Muscle layer of colon (tissue), 2 donors: ENCODE measurements around the gene KDM7A.

ENCODE experiments used
- H3K27ac ChIP-seq: one replicate; pipeline ENCODE4 v1.7.0; 2013; ENCODE audit warnings: low read depth, mild to moderate bottlenecking, low read length, moderate library complexity
- H3K27me3 ChIP-seq, 2 donors: one replicate each; pipeline ENCODE4 v1.7.0; 2013; ENCODE audit warnings: low read length in 2 of 2, mild to moderate bottlenecking in 2 of 2; ENCODE audit not compliant: insufficient read depth in 2 of 2, control insufficient read depth in 1 of 2
- H3K36me3 ChIP-seq: one replicate; pipeline ENCODE4 v1.7.0; 2013; ENCODE audit warnings: mild to moderate bottlenecking, low read length; ENCODE audit not compliant: insufficient read depth
- H3K4me1 ChIP-seq: one replicate; pipeline ENCODE4 v1.7.0; 2013; ENCODE audit warnings: mild to moderate bottlenecking, low read length; ENCODE audit not compliant: insufficient read depth
- H3K4me3 ChIP-seq, 2 donors: one replicate each; pipeline ENCODE4 v1.7.0; 2013; ENCODE audit warnings: low read length in 2 of 2, low read depth in 1 of 2, mild to moderate bottlenecking in 1 of 2, moderate library complexity in 1 of 2
- H3K9ac ChIP-seq: one replicate; pipeline ENCODE4 v1.7.0; 2013; ENCODE audit warnings: low read length
- H3K9me3 ChIP-seq: one replicate; pipeline ENCODE4 v1.7.0; 2013; ENCODE audit warnings: mild to moderate bottlenecking, low read length
- donor health status: abdominal sarcoma.
- donor health status: Adenocarcinoma of cecum.

Gene KDM7A

GRCh38 chr7:140048138-140048537 lies 128.6 kb downstream of the KDM7A start:
- Histone ChIP-seq H3K4me3 (no peak overlapping the region), H3K4me1 (no peaks in the 10 kb centered on the region), H3K9me3 (no peaks in the 10 kb centered on the region), H3K36me3 (peaks cover 14% of the 10 kb centered on the region), H3K9ac (no peak overlapping the region), H3K27ac (no peak overlapping the region), H3K27me3 (no peaks in the 10 kb centered on the region)

DNA sequence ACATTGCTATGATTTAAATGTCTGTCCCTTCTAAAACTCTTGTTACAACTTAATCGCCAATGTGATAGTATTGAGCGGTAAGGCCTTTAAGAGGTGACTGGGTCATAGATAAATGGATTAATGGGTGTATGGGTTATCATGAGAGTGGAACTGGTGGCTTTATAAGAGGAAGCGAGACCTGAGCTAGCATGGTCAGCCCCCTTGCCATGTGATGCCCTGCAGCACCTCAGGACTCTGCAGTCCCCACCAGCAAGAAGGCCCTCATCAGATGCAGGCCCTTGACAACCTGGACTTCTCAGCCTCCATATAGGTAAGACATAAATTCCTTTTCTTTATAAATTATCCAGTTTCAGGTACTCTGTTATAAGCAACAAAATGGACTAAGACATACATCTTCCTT lies 129.6 kb downstream of the KDM7A start:
- Histone ChIP-seq H3K36me3 (peaks cover 14% of the 10 kb centered on the region), H3K4me1 (no peaks in the 10 kb centered on the region), H3K9ac (no peak overlapping the region), H3K27me3 (no peaks in the 10 kb centered on the region), H3K27ac (no peak overlapping the region), H3K9me3 (no peaks in the 10 kb centered on the region), H3K4me3 (no peak overlapping the region)

DNA sequence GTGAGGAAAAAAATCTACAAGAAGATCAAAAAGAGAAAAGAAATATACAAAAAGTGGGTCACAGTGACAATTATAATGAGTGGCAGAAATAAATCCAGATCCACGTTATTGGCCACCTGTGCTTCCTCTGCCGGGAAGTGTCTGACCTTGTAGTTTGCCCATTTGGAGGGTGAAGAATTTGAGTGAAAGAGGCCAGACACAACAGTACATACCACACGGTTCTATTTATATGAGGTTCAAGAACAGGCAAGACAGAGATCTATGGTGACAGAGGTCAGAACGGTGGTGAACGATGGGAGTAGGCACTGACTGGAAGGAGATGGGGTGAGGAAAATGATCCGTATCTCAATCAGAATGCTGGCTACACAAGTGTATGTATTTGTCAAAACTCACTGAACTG lies 131.1 kb downstream of the KDM7A start:
- peaks cover 23% of the 10 kb centered on the region for H3K36me3 ChIP-seq

GRCh38 chr7:140044251-140044650 lies 132.5 kb downstream of the KDM7A start:
- H3K4me1 ChIP-seq: no peaks in the 10 kb centered on the region
- H3K9me3 ChIP-seq: no peaks in the 10 kb centered on the region
- H3K27me3 ChIP-seq: no peaks in the 10 kb centered on the region
- H3K27ac ChIP-seq: no peak overlapping the region
- peaks cover 33% of the 10 kb centered on the region for H3K36me3 ChIP-seq
- H3K9ac ChIP-seq: no peak overlapping the region
- no peak overlapping the region for H3K4me3 ChIP-seq

More for the DNA sequence above, 131.1 kb downstream of the KDM7A start:
- Histone ChIP-seq H3K27ac (no peak overlapping the region), H3K4me3 (no peak overlapping the region), H3K9ac (no peak overlapping the region), H3K4me1 (no peaks in the 10 kb centered on the region), H3K9me3 (no peaks in the 10 kb centered on the region), H3K27me3 (no peaks in the 10 kb centered on the region)

DNA sequence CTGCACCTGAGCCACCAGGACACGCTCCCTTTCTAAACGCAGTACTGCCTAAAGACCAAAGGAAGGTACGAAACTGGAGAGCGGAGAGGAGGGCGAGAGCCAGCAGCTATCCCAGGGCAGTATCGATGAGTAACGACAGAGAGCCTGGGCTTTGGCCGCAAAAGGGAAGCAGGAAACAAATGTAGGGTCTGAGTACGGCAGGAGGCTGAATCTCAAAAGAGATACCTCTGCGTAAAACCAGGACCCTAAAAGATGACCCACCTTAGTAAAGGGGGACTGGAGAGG lies 134.5 kb downstream of the KDM7A start:
- H3K9me3 ChIP-seq: no peaks in the 10 kb centered on the region
- peaks cover 39% of the 10 kb centered on the region for H3K36me3 ChIP-seq
- no peaks in the 10 kb centered on the region for H3K27me3 ChIP-seq
- no peak overlapping the region for H3K4me3 ChIP-seq
- no peak overlapping the region for H3K9ac ChIP-seq
- H3K4me1 ChIP-seq: no peaks in the 10 kb centered on the region
- H3K27ac ChIP-seq: no peak overlapping the region

DNA sequence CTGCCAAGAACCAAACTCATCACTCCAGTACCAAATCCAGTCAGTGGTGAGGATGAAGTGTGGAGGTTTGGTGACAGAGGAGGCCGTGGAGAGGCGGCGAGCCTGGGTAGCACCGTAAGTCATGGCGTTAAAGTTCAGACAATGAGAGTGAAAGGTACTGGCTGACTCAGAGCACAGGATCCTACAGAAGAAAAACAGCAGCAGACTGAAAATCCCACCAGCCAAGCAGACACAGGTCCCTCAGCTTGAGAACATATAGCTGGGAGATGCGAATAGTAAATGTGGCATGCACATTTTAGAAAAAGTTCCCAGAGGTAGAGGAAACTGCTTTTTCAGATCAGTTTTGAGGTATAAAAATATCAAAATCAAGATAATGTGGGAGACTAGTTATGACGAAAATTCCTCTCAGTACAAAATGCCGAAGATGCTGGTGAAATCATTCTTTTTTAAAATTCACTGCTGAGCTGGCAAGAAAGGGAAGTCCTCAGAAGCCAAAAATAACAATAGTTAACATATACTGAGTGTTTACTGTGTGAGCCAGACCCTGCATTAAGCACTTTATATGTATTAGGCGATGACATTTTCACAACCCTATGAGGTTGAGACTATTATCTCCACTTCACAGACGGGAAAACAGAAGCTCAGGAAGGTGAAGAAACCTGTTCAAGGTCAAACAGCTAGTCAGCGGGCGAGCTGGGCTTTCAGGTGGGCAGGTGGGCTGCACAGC lies 135.0 kb downstream of the KDM7A start:
- Histone ChIP-seq H3K4me3 (no peak overlapping the region), H3K27ac (no peak overlapping the region), H3K9ac (no peak overlapping the region), H3K4me1 (no peaks in the 10 kb centered on the region), H3K9me3 (no peaks in the 10 kb centered on the region), H3K27me3 (no peaks in the 10 kb centered on the region), H3K36me3 (peaks cover 37% of the 10 kb centered on the region)

DNA sequence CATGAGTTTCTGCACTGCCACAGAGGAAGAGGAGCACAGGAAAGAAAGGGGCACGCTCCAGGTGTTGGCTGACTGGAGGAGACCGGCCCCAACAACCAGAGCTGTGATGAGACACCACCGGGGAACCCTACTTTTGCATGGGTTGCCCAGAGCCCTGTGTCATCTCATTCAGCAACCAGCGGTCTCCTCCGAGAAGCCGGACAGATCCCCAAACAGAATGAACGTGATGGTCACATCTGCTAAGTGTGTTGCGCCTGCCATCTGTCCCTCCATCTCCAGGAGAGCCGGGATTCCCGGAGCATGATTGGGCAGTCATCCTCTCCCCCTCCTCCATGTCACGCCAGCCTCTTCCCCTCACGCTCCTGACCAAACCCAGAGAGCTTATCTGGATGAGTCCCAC lies 136.9 kb downstream of the KDM7A start:
- Histone ChIP-seq H3K36me3 (peaks cover 25% of the 10 kb centered on the region), H3K27me3 (no peaks in the 10 kb centered on the region), H3K9ac (no peak overlapping the region), H3K4me1 (no peaks in the 10 kb centered on the region), H3K9me3 (no peaks in the 10 kb centered on the region), H3K4me3 (no peak overlapping the region), H3K27ac (no peak overlapping the region)

GRCh38 chr7:140039066-140039465 lies 137.7 kb downstream of the KDM7A start:
- no peak overlapping the region for H3K27ac ChIP-seq
- H3K9ac ChIP-seq: no peak overlapping the region
- H3K36me3 ChIP-seq: peaks cover 25% of the 10 kb centered on the region
- H3K9me3 ChIP-seq: no peaks in the 10 kb centered on the region
- H3K4me3 ChIP-seq: no peak overlapping the region
- H3K4me1 ChIP-seq: no peaks in the 10 kb centered on the region
- H3K27me3 ChIP-seq: no peaks in the 10 kb centered on the region

GRCh38 chr7:140036224-140036962 lies 140.4 kb downstream of the KDM7A start:
- Histone ChIP-seq H3K27me3 (no peaks in the 10 kb centered on the region), H3K36me3 (peaks cover 21% of the 10 kb centered on the region)

GRCh38 chr7:140035400-140036223 lies 141.2 kb downstream of the KDM7A start:
- H3K4me1 ChIP-seq: no peaks in the 10 kb centered on the region
- H3K36me3 ChIP-seq: peaks cover 16% of the 10 kb centered on the region
- no peak overlapping the region for H3K9ac ChIP-seq
- no peaks in the 10 kb centered on the region for H3K9me3 ChIP-seq
- no peak overlapping the region for H3K27ac ChIP-seq
- no peak overlapping the region for H3K4me3 ChIP-seq
- no peaks in the 10 kb centered on the region for H3K27me3 ChIP-seq

More at GRCh38 chr7:140036224-140036962, 140.4 kb downstream of the KDM7A start:
- Histone ChIP-seq H3K9me3 (no peaks in the 10 kb centered on the region), H3K27ac (no peak overlapping the region), H3K4me1 (no peaks in the 10 kb centered on the region), H3K4me3 (no peak overlapping the region), H3K9ac (no peak overlapping the region)
